OCI-LY1 (cell line): ENCODE data around the gene ANK3.

Experiments
- CTCF ChIP-seq: fragments of 200-600 bp; sonication (generic), shearing (Covaris generic); IDR thresholded peaks from 2 replicates; pipeline ENCODE4 v1.5.1; 2017; ENCODE audit warnings: mild to moderate bottlenecking, antibody characterized with exemption, low read length, moderate library complexity, mixed read lengths
- EZH2 ChIP-seq: fragments of 200-600 bp; sonication (generic), shearing (Covaris generic); IDR thresholded peaks from 2 replicates; pipeline ENCODE4 v1.8.0; 2017; ENCODE audit warnings: borderline replicate concordance, mixed run types, mild to moderate bottlenecking, antibody characterized with exemption, low read length, moderate library complexity, mixed read lengths

GRCh38 chr10:60396766-60397165 is 7.1 kb upstream of the ANK3 start:
- TF ChIP-seq CTCF: no peak
- TF ChIP-seq EZH2: no peak
